ENCODE data around the gene DNAJC4.

DNAJC4 gene

DNA sequence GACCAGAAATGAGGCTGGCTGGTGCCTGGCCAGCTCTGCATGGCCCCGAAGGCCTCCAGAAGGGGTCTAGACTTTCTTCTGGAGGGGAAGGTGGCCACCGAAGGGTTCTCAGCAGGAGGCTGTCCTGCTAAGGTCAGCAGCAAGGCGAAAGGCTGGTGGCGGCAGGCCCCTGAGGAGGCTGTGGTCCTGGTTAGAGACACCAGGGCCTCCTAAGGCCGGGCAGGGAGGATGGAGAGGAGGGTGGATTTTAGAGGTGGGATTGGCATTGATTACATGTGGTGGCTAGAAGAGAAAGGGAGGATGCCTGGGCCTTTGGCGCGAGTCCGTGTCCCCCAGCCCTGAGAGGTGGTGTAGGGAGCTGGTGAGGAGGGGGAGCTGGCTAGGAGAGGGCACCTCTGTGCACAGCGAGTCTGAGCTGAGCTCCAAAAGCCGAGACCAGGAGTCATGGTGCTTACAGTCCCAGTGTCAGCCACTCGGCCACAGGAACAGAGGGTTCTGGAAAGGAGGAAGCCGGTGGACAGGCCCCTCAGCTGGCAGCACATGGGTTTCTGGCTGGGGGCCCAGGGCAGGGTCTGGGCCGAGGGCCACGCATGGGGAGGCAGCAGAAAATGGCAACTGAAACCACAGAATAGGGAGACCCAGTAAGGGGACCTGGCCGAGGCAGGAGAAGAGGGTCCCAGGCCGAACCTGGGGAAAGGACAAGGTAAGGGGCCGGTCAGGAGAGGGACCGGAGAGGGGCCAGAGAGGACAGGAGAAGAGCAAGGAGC lies 21.4 kb upstream of the DNAJC4 start:
- DNase-seq = no peak

DNA sequence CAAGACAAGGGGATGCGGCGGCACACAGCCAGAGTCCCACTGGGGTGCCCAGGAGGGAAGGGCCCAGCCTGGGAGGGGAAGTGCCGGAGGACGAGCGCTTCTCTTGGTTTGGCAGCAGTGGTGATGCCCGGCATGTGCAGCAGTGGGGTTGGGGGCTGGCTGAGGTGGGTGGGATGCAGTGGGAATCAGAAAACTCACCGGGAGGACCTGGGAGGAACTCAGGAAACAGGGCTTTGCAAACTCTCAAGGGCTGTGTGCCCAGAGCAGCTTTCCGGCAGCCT lies 20.8 kb upstream of the DNAJC4 start:
- no peak for DNase-seq

DNA sequence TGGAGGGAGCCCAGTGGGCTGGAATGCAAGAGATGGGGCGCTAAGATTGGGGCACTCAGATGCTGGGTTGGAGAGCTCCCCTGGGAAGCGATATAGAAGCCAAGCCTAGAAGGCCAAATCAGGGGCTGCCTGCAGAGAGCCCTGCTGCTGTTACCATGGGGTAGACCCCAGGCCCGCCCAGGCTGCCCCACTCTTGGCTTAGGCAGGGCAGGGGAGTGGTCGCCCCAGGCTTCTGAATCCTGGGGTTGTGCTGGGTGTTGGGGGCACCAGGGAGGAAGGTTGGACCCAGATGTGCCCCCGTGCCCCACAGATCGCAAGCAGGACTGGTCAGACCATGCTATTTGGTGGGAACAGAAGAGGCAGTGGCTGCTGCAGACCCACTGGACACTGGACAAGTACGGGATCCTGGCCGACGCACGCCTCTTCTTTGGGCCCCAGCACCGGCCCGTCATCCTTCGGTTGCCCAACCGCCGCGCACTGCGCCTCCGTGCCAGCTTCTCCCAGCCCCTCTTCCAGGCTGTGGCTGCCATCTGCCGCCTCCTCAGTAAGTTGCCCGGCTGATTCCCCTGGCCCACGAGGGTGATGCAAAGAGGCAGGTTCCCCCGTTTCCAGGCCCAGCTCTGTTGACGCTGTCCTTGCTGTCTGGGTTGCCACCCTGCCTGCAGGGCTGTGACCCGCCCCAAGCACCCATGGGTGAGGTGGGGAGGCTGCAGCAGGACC lies 19.9 kb upstream of the DNAJC4 start:
- peak in 1 of 2 experiments; percentile 47 for DNase-seq

DNA sequence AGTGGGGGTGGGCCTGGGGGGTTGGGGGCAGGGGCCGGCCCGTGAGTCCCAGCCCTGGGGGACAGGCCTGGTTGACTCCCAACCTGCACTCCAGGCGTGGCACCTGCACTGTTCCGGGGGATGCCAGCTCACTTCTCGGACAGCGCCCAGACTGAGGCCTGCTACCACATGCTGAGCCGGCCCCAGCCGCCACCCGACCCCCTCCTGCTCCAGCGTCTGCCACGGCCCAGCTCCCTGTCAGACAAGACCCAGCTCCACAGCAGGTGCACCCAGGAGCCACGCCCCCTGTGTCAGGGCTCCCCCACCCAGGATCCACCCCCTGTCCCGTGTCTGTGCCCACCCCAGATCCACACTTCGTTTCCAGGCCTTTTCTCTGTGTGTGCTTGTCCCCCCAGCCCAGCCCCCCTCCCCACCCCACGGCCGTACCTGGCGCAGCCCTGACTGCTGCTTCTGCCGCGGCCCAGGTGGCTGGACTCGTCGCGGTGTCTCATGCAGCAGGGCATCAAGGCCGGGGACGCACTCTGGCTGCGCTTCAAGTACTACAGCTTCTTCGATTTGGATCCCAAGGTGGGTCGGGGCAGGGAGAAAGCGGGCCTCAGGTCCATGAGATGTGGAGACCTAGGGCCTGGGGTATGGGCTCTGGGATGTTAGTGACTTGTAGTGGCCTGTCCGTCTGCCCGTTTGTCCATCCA lies 19.0 kb upstream of the DNAJC4 start:
- DNase-seq = no peak

DNA sequence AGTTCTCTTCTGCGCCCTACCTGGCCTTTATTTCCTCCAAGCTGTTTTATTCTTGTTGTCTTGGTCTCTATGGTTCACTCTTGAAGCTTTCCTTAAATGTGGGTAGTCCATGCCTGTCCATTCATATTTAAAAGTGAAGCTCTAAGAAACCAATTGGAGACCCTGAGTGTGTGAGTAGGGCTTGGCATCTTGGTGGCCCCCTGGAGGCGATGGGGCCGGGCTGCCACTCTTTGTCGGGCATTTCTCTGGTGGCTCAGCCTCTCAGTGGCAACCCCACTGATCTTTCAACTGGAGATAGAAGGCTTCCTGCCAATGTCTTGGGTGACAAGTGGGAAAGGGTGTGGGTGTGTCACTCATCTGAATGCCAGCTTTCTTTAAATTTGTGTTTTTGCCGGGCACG lies 13.5 kb upstream of the DNAJC4 start:
- no peak for DNase-seq

DNA sequence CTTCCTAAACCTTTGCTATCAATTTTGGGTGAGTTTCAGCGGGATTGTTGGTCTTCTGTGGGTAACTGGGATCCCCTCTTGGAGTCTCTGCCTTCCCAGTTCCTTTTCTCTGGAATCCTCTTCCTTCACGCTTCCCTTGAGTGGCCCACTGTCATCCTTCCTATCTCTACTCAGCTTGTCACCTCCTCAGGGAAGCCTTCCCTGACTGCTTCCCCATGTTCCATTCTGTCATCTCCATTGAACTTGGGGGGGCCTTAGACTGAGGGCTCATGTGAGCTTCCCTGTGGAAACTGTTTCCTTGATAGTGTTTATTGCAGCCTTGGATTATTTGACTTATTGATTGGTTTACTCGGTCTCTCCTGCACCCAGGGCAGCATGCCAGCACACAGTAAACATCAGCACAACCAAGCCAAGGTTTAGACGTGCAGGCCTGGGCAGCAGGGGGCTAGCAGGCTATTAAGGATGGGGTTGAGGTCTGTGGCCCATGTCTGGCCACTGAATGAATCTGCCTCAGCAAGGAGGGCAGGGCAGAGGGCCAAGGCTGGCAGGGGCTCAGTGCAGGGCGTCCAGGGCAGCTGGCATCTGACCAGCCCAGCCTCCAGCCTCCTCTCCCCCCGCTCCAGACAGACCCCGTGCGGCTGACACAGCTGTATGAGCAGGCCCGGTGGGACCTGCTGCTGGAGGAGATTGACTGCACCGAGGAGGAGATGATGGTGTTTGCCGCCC lies 11.6 kb upstream of the DNAJC4 start:
- no peak for DNase-seq

DNA sequence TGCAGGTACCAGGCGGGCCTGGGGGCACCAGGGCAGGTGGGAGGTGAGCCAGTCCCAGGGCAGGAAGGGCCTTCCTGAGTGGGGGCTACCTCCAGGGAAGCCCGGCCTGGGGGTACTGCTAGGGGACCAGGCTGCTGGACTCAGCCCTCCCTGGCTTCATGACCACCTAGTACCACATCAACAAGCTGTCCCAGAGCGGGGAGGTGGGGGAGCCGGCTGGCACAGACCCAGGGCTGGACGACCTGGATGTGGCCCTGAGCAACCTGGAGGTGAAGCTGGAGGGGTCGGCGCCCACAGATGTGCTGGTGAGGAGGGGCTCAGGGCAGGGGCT lies 11.0 kb upstream of the DNAJC4 start:
- DNase-seq = no peak

DNA sequence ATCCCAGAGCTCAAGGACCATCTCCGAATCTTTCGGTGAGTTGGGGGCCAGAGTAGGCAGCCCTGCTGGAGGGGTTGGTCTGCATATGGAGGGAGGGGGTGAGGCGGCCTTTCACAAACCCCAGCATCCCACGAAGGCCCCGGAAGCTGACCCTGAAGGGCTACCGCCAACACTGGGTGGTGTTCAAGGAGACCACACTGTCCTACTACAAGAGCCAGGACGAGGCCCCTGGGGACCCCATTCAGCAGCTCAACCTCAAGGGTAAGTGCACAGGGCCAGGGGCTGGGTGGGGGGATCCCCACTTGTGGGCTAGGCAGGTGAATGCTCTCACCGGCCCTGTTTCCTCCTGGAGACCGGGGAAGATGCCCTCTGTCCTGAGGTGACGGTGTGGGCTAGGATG lies 10.6 kb upstream of the DNAJC4 start:
- DNase-seq = no peak

DNA sequence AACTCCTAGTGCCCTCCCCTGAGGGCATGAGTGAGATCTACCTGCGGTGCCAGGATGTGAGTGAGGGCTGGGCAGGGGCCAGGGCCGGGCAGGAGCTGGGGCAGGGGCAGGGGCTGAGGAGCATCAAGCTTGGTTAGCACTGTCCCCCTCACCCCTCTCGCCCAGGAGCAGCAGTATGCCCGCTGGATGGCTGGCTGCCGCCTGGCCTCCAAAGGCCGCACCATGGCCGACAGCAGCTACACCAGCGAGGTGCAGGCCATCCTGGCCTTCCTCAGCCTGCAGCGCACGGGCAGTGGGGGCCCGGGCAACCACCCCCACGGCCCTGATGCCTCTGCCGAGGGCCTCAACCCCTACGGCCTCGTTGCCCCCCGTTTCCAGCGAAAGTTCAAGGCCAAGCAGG lies 10.1 kb upstream of the DNAJC4 start:
- no peak for DNase-seq

DNA sequence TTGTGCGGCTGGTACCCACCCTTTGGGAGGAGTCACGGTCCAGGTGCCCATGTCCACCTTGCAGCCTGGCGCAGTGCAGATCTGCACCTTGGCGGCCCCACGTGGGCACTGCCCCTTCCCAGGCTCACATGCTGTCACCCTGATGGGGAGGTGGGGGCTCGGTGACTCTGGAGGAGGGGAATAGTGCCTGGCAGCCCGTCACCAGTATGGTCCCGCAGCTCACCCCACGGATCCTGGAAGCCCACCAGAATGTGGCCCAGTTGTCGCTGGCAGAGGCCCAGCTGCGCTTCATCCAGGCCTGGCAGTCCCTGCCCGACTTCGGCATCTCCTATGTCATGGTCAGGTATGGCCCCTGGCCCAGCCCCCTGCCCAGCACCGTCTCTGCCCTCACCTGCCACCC lies 9.6 kb upstream of the DNAJC4 start:
- no peak for DNase-seq

DNA sequence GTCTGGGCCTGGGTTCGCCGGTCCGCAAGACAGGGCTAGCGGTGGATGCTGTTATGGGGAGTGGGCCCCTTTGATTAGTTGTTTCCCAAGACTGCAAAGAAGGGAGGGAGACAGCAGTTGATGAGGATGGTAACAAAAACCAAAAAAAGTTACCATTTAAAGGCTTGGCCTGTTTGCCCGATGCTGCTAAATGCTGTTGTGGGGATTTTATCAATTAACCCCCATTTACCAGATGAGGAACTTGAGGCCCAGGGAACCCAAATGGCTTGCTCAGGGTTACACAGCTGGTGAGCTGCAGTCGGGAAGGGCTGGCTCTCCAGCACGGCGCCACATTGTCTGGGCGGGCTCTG lies 7.7 kb upstream of the DNAJC4 start:
- no peak for DNase-seq

DNA sequence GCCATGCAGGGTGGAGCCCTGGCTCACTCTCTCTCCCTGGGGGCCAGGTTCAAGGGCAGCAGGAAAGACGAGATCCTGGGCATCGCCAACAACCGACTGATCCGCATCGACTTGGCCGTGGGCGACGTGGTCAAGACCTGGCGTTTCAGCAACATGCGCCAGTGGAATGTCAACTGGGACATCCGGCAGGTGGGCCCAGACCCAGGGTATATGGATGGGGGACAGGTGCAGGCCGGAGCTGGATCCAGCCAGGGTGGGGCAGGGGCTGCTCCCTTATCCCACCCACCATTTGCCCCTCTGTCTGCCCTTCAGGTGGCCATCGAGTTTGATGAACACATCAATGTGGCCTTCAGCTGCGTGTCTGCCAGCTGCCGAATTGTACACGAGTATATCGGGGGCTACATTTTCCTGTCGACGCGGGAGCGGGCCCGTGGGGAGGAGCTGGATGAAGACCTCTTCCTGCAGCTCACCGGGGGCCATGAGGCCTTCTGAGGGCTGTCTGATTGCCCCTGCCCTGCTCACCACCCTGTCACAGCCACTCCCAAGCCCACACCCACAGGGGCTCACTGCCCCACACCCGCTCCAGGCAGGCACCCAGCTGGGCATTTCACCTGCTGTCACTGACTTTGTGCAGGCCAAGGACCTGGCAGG lies 7.2 kb upstream of the DNAJC4 start:
- peak in 1 of 2 experiments; percentile 62 for DNase-seq

DNA sequence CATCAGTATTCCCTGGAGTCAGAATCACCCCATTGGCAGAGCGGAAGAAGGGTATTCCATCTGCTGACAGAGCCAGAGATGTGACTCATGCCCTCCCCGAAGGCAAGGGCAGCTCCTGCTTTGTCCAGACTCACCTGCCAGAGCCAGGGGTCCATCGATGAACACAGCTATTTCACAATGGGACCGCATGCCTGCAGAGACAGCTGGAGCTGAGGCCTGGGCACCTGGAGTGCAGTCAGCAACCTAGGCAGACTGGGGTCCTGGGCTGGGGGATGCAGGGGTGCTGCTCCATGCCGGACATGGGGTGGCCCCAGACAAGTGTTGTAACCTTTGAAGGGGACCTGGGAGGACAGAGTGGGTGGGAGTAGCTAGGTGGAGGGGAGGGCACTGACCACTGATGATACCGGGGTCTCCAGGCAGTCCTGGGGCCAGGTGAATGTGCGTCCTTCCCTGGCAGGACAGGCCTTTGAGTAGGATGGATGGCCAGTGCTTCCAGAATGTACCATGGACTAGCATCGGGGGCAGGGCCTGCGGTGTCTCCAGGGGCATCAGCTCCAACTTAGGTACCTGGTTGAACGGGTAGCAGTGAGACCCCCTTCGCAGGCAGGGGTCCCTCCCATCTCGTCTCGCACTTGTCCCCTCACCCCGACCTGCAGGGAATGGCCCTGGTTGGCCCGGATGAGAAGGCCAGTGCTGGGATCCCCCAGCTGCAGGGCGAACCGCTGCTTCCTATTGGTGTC lies 6.0 kb upstream of the DNAJC4 start:
- DNase-seq = no peak

DNA sequence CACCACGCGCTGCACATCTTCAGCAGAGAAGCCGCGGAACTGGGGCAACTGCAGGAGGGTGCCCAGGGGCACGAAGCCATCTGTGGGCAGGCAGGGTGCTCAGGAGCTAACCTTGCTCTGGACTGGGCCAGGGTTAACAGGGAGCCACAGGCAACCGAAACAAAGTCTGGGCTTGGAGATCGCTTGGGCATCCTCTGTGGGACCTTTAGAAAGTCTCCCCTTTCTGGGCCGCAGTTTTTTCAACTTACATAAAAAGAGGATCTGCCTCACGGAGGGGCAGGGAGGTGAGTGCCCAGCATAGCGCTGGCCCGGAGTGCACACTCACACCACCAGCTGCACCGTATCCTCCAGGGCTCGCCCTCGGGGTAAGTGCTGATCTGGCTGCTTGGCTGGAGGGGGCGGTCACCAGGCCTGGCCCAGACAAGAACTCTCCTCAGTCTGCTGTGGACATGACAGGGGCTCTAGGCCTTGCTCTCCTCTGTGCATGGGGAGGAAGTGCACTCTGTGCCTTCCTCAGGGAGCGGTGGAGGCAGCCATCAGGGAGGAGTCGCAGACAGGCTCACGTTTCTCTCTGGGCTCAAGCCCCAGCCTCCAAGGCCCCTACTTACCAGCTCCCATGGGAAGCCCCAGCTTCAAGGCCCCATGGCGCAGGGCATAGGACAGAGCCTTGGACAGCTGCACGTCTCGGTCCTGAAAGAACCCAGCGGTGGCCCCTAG lies 5.3 kb upstream of the DNAJC4 start:
- no peak for DNase-seq

DNA sequence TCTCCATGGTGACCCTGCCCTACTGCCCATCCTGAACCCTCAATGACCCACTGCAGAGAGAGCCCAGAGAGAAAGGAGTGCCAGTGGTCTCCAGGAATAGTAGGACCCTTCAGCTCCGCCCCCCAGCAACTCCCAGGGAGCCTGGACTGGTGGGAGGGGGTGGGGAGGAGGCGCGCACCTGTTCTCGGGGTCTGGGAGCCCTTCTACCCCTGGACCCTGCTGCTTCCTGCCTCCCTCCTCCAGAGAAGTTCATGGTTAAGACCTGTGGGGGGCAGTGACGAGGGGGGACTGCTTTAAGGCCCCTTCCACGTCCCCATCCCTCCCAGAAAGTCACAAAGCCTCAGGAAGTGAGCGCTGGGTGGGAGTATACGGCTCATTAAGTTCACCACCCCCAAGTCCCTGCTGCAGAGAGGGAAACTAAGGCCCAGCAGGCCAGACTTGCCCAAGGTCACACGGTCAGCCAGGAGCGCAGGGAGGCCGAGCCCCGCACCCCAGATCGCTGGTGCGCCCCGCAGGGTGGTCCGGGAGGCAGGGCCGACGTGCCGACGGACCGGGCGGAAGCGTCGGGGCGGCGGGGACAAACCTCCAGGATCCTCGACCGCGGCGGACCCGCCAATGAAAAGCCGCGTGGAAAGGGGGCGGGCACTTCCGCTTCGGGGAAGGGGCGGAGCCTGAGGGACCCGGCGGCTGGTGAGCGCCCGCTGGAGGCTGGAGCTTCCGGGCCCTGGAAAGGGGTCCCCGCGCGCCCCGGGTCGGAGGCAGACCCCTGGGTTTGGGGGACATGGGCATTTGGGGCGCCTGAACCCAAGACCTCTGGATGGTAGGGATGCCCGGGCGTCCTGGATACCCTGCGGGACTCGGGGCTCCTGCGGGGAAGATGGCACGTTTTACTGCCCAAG lies 4.5 kb upstream of the DNAJC4 start, which contains the start of the genes NUDT22 and TRPT1:
Gene NUDT22 (plus strand): TSS at position 667 of the 899 bp plus-strand sequence. CDS start 379 bp downstream, outside the sequence.
Gene TRPT1 (minus strand): TSS at position 579 of the 899 bp plus-strand sequence. CDS start 326 bp downstream, at position 253.
- peak; percentile 47 to 78 for DNase-seq

DNA sequence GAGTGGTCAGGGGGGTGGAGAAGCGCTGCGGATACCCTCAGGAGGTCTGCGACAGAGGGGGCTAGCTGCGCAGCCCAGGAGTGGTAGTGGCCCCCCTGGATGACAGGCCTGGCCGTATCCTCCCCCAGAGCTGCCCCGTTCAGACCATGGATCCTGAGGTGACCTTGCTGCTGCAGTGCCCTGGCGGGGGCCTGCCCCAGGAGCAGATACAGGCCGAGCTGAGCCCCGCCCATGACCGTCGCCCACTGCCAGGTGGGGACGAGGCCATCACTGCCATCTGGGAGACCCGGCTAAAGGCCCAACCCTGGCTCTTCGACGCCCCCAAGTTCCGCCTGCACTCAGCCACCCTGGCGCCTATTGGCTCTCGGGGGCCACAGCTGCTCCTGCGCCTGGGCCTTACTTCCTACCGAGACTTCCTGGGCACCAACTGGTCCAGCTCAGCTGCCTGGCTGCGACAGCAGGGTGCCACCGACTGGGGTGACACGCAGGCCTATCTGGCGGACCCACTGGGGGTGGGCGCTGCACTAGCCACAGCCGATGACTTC lies 3.8 kb upstream of the DNAJC4 start:
- DNase-seq = peak; percentile 77 to 80

DNA sequence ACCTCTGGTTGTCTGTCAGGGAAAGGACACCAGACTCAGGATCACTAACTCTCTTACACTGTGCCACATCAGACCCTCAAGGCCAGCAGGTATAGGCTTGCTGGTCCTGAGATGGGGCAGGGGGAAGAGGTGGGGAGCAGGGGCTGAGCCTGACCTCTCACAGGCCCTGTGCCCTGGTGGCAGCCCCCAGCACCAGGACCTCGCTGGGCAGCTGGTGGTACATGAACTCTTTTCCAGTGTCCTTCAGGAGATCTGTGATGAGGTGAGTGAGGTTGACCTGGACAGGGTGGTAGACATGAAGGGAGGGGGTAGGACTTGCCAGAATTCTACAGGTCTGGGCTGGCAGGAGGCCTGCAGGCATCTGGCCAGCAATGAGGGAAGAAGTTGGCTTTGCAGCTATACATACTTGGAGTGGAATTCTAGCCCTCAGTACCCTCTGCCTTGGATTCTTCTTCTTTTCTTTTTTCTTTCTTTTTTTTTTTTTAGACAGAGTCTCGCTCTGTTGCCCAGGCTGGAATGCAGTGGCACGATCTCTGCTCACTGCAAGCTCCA lies 2.9 kb upstream of the DNAJC4 start:
- no peak for DNase-seq

DNA sequence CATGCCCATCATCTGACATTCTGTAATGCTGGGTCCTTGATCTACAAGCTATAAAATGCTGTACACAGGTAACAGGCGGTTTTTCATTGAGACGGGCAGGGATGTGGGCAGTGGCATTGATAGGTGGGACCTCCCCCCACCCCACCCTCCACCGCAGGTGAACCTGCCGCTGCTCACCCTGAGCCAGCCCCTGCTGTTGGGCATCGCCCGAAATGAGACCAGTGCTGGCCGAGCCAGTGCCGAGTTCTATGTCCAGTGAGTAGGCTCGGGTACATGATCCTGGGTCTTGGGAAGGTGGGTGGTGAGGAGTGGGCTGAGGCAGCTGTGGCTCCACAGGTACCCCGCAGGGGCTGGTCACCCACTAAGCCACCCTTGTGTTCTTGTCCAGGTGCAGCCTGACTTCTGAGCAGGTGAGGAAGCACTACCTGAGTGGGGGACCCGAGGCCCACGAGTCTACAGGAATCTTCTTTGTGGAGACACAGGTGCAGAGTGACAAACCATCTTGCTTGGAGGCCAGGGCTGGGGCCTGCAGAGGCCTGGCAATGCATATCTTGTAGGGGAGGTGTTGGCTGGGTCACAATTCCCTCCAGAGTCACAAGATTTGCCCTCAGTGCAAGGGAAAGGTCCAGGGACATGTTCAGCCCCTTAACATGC lies 1.1 kb upstream of the DNAJC4 start:
- no peak for DNase-seq

DNA sequence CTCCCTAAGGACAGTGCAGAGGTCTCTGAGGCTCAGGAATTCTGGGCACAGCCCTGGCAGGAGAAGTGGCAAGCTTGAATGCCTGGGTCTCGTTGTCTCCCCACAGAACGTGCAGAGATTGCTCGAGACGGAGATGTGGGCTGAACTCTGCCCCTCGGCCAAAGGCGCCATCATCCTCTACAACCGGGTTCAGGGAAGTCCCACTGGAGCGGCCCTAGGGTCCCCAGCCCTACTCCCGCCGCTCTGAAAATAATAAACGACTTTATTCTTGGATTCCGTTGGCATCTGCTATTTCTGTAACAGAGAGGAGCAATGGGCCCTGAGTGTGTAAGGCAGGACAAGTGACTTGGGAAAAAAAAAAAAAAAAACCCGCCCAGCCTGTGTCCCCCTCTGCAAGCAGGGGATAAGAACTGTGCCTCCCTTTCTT lies 591 bp upstream of the DNAJC4 start:
- DNase-seq = no peak
